GM10847 (cell line): ENCODE data around the gene LRRC4C.

Experiments used
- POLR2A ChIP-seq: IDR thresholded peaks from 2 replicates; pipeline ENCODE4 v1.6.1; 2011; ENCODE audit not compliant: insufficient read length; ENCODE audit errors: extremely low read depth

LRRC4C gene

DNA sequence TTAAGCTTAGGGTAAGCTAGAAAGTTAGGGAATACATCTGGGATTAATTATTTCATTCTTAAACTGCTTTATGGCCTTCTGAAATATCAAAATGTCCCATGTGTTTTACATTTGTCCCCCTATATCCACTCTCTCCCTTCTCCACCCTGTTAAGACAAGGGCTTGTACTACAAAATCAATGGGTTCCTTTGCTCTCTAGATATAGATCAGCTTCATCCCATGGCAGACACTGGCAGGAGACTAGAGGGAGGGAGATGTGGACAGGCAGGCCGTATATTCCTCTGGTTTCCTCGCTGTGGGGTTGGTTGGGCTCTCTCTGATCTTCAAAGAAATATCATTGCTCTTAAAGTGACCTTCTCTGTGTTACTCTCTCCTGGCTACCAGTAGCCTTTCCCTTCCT lies 1281.0 kb downstream of the LRRC4C start:
- TF ChIP-seq POLR2A, result no peak

DNA sequence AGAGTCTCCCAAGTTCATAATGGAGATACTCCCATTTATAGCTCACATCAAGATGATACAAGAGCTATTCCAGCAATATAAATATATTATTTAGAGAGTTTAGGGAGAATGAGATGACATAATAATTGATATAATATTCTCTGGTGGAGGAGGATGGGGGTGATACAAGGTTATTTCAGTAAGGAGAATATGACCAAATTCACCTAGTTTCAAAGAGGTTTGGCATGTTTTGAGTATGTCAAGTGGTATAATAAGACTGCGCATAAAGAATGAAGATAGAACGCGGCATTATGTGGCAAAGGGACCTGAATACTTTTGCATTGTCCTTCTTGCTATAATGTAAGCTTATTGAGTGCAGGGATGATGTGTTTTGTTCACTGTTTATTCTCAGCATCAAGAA lies 1283.5 kb downstream of the LRRC4C start:
- no peak for TF ChIP-seq POLR2A

GRCh38 chr11:40170078-40170477 lies 1289.4 kb downstream of the LRRC4C start:
- TF ChIP-seq POLR2A, result no peak

DNA sequence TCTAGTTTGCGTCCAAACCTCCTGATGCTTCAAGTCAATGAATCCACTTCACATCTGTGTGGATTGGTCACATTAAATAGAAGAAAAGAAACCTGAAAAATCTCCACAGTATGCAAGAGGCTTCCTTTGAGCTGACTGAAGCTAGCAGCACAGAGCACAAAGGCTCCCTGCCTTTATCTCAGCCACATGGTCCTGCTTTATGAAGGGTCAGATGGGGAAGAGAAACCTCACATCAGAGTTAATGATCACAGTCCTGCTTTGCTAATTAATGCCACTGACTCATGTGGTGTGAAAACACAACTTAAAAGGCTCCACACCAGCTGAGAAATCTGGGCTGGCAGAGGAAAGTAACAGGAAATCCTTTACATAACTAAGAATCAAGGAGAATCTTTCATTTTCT lies 1291.0 kb downstream of the LRRC4C start:
- no peak for TF ChIP-seq POLR2A

DNA sequence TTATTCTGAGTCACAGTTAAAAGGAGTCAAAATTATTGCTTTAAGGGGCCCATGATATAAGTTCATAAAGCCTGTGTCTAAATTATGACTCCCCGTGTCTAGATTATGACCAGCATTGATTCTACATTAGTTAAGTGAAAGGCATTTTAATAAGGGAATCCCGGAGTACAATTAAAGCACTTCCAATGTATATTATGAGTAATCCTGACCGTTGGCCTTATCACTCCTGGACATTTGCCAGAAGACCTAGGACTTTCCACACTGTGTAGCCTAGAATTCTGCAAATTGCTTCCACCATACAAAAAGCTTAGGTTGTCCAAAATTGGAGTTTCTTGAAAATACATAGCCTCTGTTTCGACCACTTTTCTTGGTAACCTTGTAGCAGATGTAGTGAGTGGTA lies 1292.6 kb downstream of the LRRC4C start:
- no peak for TF ChIP-seq POLR2A

DNA sequence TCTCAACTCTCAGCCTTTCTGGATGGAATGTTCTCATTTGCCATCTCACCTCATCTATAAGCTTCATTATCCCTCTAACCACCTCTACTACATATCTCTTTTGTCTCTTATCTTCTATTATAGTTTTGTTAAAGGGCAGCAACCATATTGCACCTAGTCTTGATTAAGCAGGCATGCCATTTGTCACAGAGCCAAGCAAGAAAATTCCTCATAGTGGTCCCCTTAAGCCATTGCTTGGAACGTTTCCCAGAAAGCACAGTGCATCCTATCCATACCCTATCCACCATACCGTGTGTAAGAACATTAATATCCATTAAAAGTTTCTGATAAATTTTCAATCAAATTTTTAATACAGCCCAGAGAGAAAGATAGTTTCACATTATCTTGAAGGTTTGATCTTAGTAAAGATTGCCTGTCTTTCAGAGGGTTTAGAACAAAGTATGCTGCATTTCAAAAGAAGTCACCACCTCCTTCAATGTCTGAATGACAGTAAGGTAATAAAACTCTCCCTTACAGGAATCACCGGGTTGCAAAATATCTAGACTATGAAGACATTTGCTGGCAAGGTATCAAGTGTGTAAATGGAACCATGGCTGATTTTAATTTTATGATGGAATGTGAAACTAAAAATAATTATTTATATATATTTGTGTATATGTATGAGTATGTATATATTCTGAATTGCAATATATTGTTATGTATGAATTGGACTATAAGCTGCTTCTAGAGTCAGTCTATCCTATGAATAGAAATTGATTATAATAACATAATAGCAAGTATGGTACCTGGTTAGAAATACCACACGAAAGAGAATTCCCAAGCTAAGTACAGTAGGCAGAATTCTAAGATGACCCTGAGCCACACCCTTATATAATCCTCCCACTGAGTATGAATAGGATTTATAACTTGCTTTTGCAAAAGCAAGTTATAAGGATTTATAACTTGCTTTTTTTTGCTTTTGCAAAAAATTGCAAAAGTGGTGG lies 1296.3 kb downstream of the LRRC4C start:
- no peak for TF ChIP-seq POLR2A

DNA sequence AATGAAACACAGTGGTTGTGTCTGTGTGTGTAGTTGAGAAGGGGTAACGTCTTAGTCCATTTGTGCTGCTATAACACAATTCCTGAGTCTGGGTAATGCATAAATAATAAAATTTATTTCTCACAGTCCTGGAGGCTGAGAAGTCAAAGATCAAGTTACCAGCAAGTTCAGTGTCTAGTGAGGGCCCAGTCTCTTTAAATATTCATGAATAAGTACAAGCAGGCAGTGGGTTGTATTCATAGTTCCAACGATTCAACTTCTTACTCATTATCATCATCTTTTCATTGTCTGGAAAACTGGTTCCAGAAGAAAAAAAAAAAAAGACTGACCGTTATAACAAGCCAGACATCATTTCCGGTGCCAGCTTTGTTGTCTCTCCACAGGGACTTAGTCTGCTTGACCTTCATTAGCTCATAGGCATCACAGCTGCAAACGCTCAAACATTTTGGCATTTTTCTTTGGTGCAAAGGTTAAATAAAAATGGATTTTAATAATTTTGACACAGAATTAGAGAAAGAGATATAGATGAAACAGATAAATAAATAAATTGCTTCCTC lies 1297.5 kb downstream of the LRRC4C start:
- TF ChIP-seq POLR2A, result no peak

- no peak for TF ChIP-seq POLR2A
Measured at GRCh38 chr11:40160418-40160817, 1299.0 kb downstream of the LRRC4C start.

GRCh38 chr11:40149721-40150120 lies 1309.7 kb downstream of the LRRC4C start:
- no peak for TF ChIP-seq POLR2A

GRCh38 chr11:40140560-40140959 lies 1318.9 kb downstream of the LRRC4C start:
- TF ChIP-seq POLR2A, result no peak

DNA sequence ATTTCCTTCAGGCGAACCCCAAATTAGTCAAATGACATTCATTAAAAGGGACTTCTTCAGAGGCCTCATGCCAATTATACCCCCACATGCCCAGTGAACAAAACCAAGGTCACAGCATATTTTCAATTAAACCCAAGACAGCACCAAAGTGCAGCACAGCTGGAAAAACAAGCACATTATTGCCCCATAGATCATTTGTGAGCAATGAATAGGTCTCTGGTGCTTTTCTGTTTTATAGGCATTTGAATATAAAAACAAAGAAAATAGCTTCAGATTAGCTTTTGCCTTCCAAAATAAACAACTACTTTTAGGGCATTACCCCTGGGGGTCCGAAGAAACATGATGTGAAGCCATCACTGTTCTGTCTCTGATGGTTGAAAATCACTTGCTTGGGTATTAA lies 1319.9 kb downstream of the LRRC4C start:
- no peak for TF ChIP-seq POLR2A

DNA sequence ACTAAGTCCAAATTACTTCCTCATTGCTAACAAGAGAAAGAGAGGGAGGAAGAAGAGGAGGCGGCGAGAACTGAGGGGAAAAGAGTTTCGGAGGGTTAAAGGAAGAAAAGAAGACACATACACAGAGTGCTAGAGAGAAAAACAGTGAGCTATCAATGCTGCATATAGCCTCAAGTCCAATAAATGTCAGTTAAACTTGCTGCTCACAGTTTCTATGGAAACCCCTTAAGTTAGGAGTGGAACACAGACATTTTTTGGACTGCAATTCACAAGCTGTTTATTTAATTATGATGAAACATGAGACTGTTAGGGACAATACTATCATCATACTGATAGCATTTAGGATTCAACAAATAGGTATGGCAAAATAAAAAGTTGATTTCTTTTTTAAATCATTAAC lies 1320.4 kb downstream of the LRRC4C start:
- no peak for TF ChIP-seq POLR2A

- TF ChIP-seq POLR2A, result no peak
Measured at GRCh38 chr11:40134820-40135570, 1324.5 kb downstream of the LRRC4C start.

DNA sequence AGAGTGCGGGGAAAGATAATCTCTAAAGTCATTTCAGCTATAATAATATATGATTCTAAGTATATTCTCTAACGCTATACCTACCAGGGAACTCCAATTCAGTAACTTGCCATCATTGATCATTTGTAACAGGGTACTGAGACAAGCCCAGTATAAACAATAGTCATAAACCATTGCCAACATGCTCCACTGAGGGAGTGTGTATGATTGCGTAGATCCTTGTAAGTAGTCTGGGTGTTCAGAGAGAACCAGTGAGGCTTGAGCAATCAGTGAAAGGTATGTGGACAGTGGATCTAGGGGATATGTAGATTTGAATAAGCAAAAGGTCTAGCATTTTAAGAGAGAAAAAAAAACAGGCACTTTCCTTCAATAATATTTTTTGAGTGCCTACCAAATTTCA lies 1326.0 kb downstream of the LRRC4C start:
- TF ChIP-seq POLR2A, result no peak

- TF ChIP-seq POLR2A, result no peak
Measured at GRCh38 chr11:40132912-40133311, 1326.5 kb downstream of the LRRC4C start.

DNA sequence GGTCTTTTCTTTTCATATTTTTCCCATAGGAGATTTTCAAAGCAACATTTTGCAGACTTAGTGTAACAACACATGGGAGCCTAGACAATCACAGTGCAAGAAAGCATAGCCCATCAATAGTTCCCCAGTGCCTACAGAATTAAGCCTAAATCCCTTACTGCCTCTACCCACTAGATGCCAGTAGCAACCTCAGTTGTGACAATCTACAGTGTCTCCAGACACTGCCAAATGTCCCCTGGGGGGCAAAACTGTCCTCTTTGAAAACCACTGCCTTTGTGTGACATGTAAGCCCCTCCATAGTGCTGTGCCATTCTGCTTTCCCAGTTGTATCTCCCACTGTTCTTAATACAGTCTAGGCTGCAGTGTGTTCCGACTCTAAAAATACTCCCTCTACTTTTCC lies 1329.0 kb downstream of the LRRC4C start:
- no peak for TF ChIP-seq POLR2A
